Sciatic nerve (tissue), 2 donors: Measurements from ENCODE around the gene IPPK. TPM values are rescaled to one million over a fixed set of nuclear protein-coding genes. Genes with fewer than 3 reads are reported as not detected.
"Not testable (repeated sequence)": the region's sequence is repeated elsewhere in the genome, so short reads cannot be mapped to it uniquely, and the experiment has no call there.

Source experiments
- ATAC-seq: fragments of 200-7000 bp; cut with Tn5 transposase; one replicate; pipeline ENCODE4 v1.9.1; 2020; ENCODE audit warnings: mild to moderate bottlenecking, moderate library complexity
- DNase-seq: peaks from one replicate; pipeline ENCODE4 v3.0.0-alpha.2; 2020; ENCODE audit warnings: low spot score
- intact Hi-C: fragments of 100-400 bp; cut with DNase I; formaldehyde crosslinking; loops from one replicate; pipeline ENCODE4 v1.14.2; 2022
- total RNA-seq: library from RNA; stranded (reverse); fragmentation: NEBNext Ultra II Directional; extraction: Animal tissue kit (Norgen Biotek cat#: 25700); gene quantifications from one replicate; pipeline ENCODE4 v1.2.1, GENCODE V29; 2021
- donor health status: DM: no; HTN: no; CAD: no.
- donor health status: DM: no; HTN: no; CAD: no.

The IPPK gene
- total RNA-seq, 1 donor from 2014 or later = 10.7 TPM

- DNase-seq (no peak), ATAC-seq (peak; percentile 56)
- intact Hi-C loops = no loop called here
Measured at GRCh38 chr9:92608909-92609445, 61.0 kb downstream of the IPPK start.

GRCh38 chr9:92608241-92608908 is 61.6 kb downstream of the IPPK start:
- no peak for DNase-seq
- ATAC-seq = no peak
- intact Hi-C loops = no loop called here

- no peak for DNase-seq
- peak; percentile 56 for ATAC-seq
- intact Hi-C loops = no loop called here
Measured at GRCh38 chr9:92607773-92608172, 62.2 kb downstream of the IPPK start.

GRCh38 chr9:92607088-92607487 is 62.8 kb downstream of the IPPK start:
- DNase-seq = no peak
- intact Hi-C loops = no loop called here
- peak; percentile 74 for ATAC-seq

GRCh38 chr9:92605224-92605623 is 64.7 kb downstream of the IPPK start:
- ATAC-seq = no peak
- intact Hi-C loops = no loop called here
- DNase-seq = no peak

- intact Hi-C loops = no loop called here
- no peak for DNase-seq
Measured at GRCh38 chr9:92603990-92604389, 65.9 kb downstream of the IPPK start.

GRCh38 chr9:92603100-92603499 is 66.8 kb downstream of the IPPK start:
- no peak for DNase-seq
- intact Hi-C loops = no loop called here
- no peak for ATAC-seq

More at GRCh38 chr9:92603990-92604389, 65.9 kb downstream of the IPPK start:
- no peak for ATAC-seq

- intact Hi-C loops = no loop called here
- ATAC-seq (no peak), DNase-seq (no peak)
Measured at GRCh38 chr9:92602413-92602812, 67.5 kb downstream of the IPPK start.

GRCh38 chr9:92601451-92601850 is 68.5 kb downstream of the IPPK start:
- intact Hi-C loops = no loop called here
- ATAC-seq (no peak), DNase-seq (no peak)

- intact Hi-C loops = no loop called here
- ATAC-seq = peak; percentile 73
- DNase-seq = no peak
Measured at GRCh38 chr9:92600462-92601261, 69.3 kb downstream of the IPPK start.

GRCh38 chr9:92599938-92600461 is 69.9 kb downstream of the IPPK start:
- DNase-seq = no peak
- intact Hi-C loops = no loop called here
- ATAC-seq = peak; percentile 13

- intact Hi-C loops = no loop called here
Measured at GRCh38 chr9:92598382-92598781, 71.5 kb downstream of the IPPK start.

GRCh38 chr9:92595930-92596329 is 74.0 kb downstream of the IPPK start:
- intact Hi-C loops = no loop called here
- DNase-seq = no peak
- ATAC-seq = no peak

More at GRCh38 chr9:92598382-92598781, 71.5 kb downstream of the IPPK start:
- ATAC-seq (peak; percentile 41), DNase-seq (no peak)

GRCh38 chr9:92595075-92595474 is 74.9 kb downstream of the IPPK start:
- intact Hi-C loops, ATAC-seq, DNase-seq: not testable (repeated sequence)

GRCh38 chr9:92592946-92593861 is 76.7 kb downstream of the IPPK start:
- ATAC-seq = no peak
- no peak for DNase-seq
- intact Hi-C loops = no loop called here

- intact Hi-C loops = no loop called here
- DNase-seq (no peak), ATAC-seq (no peak)
Measured at GRCh38 chr9:92592537-92592936, 77.4 kb downstream of the IPPK start.

GRCh38 chr9:92590377-92590776 is 79.6 kb downstream of the IPPK start:
- intact Hi-C loops = no loop called here
- ATAC-seq (peak; percentile 99), DNase-seq (peak; percentile 83)

GRCh38 chr9:92589923-92590322 is 80.0 kb downstream of the IPPK start:
- ATAC-seq (peak; percentile 43), DNase-seq (no peak)
- intact Hi-C loops = no loop called here

- DNase-seq (no peak), ATAC-seq (no peak)
- intact Hi-C loops = no loop called here
Measured at GRCh38 chr9:92576175-92576574, 93.8 kb downstream of the IPPK start.
